D721Med (cell line): Measurements from ENCODE around the gene CCDC63.

Experiments used
- DNase-seq: peaks from one replicate; pipeline ENCODE4 v3.0.0; 2011; ENCODE audit warnings: low spot score; ENCODE audit not compliant: insufficient read length
- FAIRE-seq: peaks from 2 replicates; lab custom pipeline; 2011; peaks lifted over from hg19 to GRCh38; lab: Jason Lieb, UNC
- TF ChIP-seq, protein P1 (sequence below): IDR thresholded peaks from 2 replicates; pipeline ENCODE4 v1.5.1; 2012; ENCODE audit warnings: mild to moderate bottlenecking, control low read depth; ENCODE audit not compliant: insufficient read depth; ENCODE audit errors: missing control alignments

Gene CCDC63

DNA sequence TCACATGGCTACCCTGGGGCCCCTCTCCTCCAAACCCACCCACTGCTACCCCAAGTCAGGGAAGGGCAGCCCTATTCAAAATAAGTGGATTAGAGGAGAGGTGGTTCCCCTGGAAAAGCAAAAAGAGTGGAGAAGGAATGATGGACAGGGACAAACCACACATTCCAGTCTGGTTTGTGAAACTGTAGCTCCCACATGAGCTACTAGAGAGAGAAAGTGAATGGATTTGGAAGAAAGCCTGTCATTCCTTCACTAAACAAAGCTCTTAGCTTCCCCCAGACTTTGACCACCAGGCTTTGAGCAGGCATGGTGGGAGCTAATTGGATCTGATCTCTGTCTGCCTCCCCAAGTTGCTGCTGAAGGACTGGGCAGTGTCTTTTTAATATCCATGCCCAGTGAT, 28.0 kb downstream of the CCDC63 start:
- TF ChIP-seq, protein P1, sequence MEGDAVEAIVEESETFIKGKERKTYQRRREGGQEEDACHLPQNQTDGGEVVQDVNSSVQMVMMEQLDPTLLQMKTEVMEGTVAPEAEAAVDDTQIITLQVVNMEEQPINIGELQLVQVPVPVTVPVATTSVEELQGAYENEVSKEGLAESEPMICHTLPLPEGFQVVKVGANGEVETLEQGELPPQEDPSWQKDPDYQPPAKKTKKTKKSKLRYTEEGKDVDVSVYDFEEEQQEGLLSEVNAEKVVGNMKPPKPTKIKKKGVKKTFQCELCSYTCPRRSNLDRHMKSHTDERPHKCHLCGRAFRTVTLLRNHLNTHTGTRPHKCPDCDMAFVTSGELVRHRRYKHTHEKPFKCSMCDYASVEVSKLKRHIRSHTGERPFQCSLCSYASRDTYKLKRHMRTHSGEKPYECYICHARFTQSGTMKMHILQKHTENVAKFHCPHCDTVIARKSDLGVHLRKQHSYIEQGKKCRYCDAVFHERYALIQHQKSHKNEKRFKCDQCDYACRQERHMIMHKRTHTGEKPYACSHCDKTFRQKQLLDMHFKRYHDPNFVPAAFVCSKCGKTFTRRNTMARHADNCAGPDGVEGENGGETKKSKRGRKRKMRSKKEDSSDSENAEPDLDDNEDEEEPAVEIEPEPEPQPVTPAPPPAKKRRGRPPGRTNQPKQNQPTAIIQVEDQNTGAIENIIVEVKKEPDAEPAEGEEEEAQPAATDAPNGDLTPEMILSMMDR: no peak
- no peak for DNase-seq
- no peak for FAIRE-seq

DNA sequence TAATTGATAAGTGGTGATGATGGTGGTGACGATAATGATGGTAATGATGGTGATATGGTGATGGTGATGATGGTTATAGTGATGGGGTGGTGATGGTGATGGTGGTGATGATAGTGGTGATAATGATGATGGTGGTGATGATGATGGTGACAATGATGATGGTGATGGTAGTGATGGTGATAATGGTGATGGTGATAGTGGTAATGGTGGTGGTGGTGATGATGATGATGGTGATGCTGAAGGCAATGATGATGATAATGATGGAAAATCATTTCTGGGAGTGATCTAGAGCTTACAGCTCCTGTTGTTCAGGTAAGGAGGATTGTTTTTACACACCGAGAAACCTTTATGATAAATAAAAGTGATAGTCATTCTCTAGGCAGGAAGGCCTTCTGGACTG, 33.9 kb downstream of the CCDC63 start:
- no peak for DNase-seq
- TF ChIP-seq, protein P1: no peak
- no peak for FAIRE-seq

- TF ChIP-seq, protein P1: no peak
- FAIRE-seq (no peak), DNase-seq (no peak)
These were observed 36.5 kb downstream of the CCDC63 start for GRCh38 chr12:110883251-110883650.

DNA sequence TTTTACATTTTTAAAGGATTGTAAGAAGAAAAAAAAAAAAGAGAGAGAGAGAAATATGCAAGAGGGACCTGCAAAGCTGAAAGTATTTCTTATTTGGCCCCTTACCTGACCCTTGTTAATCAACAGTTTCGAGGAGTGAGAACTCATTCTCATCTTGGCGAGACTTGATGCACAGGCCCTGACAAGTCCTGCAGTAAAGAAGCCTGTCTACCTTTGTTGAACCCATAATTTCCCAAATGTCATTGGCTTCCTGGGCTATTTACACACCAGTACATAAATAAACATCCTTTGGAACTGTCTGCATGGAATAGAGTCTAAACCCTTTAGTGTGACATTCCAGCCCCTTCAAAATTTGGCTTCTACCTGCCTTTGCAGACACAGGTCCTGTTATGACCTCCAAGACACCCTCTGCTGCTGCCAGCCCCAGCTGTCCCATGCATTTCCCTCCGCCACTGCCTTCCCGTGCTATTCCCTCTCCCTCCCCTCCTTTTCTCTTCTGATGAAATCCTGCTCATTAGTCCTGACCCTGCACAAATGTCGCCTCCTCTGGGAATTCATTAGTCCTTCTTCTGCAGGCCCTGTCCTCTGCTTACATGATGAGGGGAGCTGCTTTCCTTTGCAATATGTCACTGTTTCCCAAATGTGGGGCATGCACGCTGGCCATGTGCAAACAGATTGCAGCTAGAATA, 38.5 kb downstream of the CCDC63 start:
- DNase-seq (no peak), FAIRE-seq (no peak)
- TF ChIP-seq, protein P1: no peak

DNA sequence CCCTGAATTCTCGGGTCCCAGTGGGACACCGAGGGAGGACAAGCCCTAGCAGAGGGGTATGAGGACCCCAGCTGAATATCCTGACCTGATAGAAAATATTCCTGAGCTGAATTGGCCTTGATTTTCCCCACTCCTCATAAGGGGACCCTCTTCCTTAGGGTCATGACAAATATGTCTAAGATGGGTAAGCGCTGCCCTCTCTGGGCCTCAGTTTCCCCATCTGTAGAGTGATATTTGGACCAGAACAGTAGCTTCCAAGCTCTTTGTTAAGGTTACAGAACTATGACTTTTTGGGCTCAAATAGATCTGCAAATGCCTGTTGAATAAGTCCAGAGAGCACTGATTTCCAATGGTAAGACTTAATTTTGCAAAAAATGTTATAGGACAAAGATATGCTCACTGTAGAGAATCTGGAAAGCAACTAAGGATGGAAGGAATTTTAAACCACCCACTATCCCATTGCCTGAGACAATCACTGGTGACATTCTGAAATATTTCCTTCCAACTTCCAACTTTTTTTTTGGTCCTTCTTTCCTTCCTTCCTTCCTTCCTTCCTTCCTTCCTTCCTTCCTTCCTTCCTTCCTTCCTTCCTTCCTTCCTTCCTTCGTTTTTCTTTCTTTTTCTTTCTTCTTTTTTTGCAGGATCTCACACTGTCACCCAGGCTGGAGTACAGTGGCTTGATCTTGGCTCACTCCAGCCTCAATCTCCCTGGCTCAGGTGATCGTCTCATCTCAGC, 41.6 kb downstream of the CCDC63 start:
- no peak for DNase-seq
- no peak for FAIRE-seq
- TF ChIP-seq, protein P1: no peak

DNA sequence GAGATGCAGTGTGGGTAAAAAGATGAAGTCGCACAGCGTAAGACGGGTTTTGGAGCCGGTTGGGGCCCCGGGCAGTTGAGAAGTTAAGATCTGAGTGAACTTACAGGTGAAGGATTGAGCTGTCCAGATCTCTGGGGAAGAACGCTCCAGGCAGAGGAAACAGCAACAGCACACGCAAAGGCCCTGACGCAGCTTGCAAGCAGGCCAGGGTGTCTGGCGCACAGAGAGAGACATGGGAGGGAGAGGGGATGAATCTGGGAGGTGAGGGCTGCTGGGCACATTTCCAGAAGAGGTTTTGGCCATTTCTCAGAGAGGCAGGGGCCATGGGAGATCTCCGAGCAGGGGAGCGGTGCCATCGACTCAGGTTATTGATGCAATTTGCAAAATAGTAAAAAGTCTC, 42.6 kb downstream of the CCDC63 start:
- TF ChIP-seq, protein P1: no peak
- FAIRE-seq (no peak), DNase-seq (no peak)

DNA sequence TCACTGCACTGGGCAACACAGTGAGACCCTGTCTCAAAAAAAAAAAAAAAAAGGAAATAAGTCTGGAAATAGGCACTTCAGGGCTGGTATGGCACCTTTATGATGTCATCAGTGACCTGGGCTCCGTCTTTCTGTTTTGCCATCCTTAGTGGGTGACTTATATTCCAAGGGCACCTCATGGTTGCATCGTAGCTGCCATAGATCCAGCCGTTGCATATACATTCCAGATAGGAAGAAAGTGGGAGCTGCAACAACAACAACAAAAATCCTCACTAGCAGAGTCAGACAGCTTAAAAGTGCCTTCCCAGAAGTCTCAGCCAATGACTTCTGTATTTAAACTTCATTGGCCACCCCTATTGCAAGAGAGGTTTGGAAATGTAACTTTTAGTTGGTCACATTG, 47.2 kb downstream of the CCDC63 start:
- no peak for DNase-seq
- no peak for FAIRE-seq

More for the DNA sequence above, 47.2 kb downstream of the CCDC63 start:
- TF ChIP-seq, protein P1: no peak
